ENCODE data around the gene SLC30A4.
"Not testable (repeated sequence)": the region's sequence is repeated elsewhere in the genome, so short reads cannot be mapped to it uniquely, and the experiment has no call there.

Gene SLC30A4, protein sequence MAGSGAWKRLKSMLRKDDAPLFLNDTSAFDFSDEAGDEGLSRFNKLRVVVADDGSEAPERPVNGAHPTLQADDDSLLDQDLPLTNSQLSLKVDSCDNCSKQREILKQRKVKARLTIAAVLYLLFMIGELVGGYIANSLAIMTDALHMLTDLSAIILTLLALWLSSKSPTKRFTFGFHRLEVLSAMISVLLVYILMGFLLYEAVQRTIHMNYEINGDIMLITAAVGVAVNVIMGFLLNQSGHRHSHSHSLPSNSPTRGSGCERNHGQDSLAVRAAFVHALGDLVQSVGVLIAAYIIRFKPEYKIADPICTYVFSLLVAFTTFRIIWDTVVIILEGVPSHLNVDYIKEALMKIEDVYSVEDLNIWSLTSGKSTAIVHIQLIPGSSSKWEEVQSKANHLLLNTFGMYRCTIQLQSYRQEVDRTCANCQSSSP

DNA sequence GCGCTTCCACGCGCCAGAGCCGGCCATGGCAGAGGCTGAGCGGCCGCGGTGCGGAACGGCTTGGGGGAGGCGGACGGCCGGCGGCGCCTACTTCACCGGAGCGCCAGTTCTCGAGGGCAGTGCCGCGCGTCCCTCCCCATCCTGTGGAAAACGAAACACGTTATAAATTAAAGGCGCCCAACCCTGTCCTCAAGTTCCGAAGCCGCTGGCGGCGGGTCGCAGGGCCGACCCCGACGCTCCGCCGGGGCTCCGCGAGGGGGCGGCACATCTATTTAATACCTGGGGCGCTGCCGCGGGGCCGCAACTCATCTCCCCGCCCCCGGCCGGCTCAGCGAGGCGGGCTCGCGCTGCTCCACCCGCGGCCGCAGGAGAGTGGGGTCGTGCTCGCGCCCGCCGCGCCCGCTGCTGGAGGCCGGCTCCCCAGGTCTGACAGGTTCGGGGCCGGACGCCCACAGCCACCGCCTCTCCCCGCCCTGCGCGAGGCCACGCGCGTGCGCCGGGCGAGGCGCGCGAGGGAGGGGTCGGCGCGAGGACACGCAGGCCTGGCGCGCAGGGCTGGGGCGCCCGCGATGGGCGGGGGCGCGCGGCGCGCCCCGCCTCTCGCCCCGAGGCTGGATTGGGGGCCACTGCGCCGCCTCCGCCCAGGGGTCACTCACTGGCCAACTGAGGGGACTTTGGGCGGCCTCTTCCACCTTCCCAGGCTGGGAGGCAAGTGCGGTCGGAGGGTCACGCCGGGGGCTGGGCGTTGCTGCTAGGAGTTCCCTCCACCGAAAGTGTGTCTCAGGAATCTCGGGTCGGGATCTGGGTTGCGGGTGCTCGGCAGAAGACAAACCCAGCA lies at the start of gene SLC30A4:
Gene SLC30A4, minus strand, starts transcription at position 428 of the 838 bp plus-strand sequence. Its CDS starts 401 bp downstream, at position 27.
- DNase-seq (ENCODE audit: low read depth in 2 of 3, low spot score in 1 of 3): peak in 2 of 3 donors; percentile 21 to 44

DNA sequence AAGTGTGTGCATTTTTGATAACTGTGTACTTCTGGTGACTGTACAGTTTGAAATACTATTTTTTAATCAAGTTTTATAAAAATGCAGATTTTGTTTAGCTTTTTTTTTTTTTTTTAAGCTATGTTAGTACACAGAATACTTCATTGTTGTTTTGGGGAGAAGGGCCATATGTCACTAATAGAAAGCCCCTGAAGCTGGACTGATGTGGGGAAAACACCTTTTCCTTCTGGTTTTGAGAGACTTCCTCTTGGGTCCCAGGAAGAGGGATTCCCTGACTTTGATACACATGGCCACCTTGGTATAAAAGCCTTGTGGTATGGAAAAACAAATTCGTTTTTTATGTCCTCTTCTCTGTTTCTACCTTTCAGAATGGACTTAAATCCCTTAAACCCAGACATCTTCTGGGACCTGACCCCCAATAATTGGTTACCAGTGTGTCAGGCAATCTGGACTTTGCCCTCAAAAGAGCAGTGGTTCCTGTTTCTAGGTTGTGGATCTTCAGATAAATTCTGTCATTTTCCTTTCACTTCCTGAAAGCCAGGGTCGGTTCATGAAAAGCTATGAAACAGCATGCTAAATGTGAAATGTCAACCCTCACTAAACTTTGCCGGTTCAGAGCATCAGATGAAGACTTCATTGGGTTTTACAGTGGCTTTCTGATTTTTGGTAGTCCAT lies 33.5 kb upstream of the SLC30A4 start:
- no peak for DNase-seq (ENCODE audit: low read depth in 2 of 3, low spot score in 1 of 3)

DNA sequence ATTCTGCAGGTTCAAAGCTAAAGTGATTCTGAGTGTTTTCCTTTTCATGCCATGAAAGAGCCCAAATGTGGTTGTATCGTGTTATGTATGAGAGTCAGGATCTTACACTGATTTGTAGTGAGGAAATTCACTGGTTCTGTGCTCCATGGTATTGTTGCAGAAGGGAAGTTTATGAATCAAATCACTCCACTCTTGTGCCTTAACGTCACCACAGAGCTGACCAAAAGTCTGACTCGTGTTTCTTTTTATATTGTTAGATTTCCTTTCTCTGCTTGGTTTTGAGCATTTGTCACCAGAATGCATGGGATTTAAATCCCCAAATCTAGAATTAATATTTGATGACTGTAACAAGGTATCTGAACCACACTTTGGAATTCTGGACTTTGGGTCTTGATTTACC lies 29.1 kb upstream of the SLC30A4 start:
- no peak for DNase-seq (ENCODE audit: low read depth in 2 of 3, low spot score in 1 of 3)

GRCh38 chr15:45550436-45550835 lies 27.9 kb upstream of the SLC30A4 start:
- DNase-seq (ENCODE audit: low read depth in 2 of 3, low spot score in 1 of 3): no peak

DNA sequence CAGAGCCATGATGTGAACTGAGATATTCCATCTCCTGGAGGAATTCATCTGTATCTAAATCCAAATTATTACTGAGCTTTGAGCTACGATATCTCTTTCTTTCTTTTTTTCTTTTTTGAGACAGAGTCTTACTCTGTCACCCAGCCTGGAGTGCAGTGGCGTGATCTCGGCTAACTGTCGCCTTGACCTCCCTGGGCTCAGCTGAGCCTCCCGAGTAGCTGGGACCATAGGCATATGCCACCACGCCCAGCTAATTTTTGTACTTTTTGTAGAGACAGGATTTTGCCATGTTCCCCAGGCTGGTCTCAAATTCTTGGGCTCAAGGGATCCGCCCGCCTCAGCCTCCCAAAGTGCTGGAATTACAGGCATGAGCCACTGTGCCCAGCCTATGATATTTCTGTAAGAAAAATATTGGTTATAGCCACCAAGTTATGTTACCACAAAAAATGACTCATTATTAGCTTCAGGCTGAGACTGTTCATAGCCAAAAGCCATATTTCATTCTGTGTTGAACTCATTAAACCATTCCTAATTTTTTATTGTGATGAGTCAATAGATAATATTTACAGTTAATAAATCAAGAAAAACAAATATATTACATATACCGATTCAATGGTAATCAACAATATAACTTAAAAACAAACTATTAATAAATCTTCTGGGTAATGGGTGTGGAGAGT lies 27.1 kb upstream of the SLC30A4 start:
- DNase-seq (ENCODE audit: low read depth in 2 of 3, low spot score in 1 of 3): no peak

- DNase-seq (ENCODE audit: low read depth in 2 of 3, low spot score in 1 of 3): no peak
Observed at GRCh38 chr15:45548753-45549520, 26.4 kb upstream of the SLC30A4 start.

GRCh38 chr15:45546789-45547188 lies 24.2 kb upstream of the SLC30A4 start:
- DNase-seq (ENCODE audit: low read depth in 2 of 3, low spot score in 1 of 3): no peak

GRCh38 chr15:45544266-45545023 lies 21.9 kb upstream of the SLC30A4 start:
- DNase-seq (ENCODE audit: low read depth in 2 of 3, low spot score in 1 of 3): no peak

- DNase-seq (ENCODE audit: low read depth in 2 of 3, low spot score in 1 of 3): no peak
Observed at GRCh38 chr15:45543051-45543450, 20.5 kb upstream of the SLC30A4 start.

- no peak for DNase-seq (ENCODE audit: low read depth in 2 of 3, low spot score in 1 of 3)
Observed at GRCh38 chr15:45540531-45540930, 18.0 kb upstream of the SLC30A4 start.

- DNase-seq (ENCODE audit: low read depth in 2 of 3, low spot score in 1 of 3): no peak
Observed at GRCh38 chr15:45539680-45540079, 17.1 kb upstream of the SLC30A4 start.

GRCh38 chr15:45536934-45537333 lies 14.4 kb upstream of the SLC30A4 start:
- no peak for DNase-seq (ENCODE audit: low read depth in 2 of 3, low spot score in 1 of 3)

DNA sequence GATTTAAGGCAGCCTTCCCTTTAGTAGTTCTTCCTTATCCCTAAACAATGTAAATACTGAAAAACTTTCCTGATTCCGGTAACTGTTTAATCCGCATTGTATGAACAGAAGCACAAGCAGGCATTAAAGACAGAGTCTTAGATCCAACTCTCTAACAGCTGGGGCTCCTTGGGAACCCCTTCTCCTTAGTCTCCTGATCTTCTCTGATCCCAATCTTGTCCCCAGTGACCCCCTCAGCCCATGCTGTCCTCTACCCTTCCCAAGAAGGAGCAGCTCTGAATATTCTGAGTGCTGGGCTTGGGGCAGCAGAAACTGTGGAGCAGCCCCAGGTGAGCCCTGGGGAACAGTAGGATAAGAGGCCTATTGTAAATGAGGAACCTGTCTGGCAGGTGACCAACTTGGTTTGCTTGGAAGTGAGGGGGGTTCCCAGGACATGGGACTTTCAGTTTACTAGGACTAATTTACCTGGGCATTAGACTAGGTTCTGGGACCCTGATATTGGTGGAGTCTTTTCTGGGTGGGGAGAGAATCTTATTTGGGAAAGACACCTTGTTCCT lies 13.0 kb upstream of the SLC30A4 start:
- no peak for DNase-seq (ENCODE audit: low read depth in 2 of 3, low spot score in 1 of 3)

DNA sequence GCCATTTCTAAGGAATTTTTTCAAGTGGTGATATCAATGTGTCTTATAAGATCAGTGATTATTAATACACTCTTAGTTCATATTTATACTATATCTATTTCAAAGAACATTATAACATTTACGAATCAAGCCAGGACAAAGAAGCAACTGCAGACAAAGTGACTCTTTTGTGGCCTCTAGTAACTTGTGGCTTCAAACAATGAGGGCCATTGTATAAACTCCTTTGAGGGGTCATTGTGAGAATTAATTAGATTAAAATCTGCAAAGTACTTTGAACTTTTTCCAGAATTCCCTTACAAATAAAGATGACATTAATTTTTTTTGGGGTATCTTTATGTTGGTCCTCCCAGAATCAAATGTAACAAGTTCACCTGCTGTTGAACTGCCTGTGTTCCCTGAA lies 12.3 kb upstream of the SLC30A4 start:
- DNase-seq (ENCODE audit: low read depth in 2 of 3, low spot score in 1 of 3): no peak

- not testable (repeated sequence) for DNase-seq (ENCODE audit: low read depth in 2 of 3, low spot score in 1 of 3)
Observed at GRCh38 chr15:45532892-45533291, 10.3 kb upstream of the SLC30A4 start.

DNA sequence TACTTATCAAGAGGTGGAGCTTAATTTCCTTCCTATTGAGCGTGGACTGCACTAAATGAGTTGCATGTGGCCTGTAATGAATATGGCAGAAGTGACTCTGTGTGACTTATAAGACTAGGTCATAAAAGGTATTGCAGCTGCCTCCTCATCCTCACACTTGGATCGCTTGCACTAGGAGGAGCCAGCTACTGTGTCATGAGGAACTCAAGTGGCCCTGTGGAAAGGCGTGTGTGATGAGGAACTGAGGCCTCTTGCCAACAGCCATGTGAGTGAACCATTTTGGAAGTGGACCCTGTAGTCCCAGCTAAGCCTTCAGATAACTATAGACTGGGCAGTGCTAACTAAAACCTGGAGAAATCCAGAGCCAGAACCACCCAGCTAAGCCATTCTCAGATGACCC lies 7.1 kb upstream of the SLC30A4 start:
- no peak for DNase-seq (ENCODE audit: low read depth in 2 of 3, low spot score in 1 of 3)

GRCh38 chr15:45527086-45527485 lies 4.5 kb upstream of the SLC30A4 start:
- DNase-seq (ENCODE audit: low read depth in 2 of 3, low spot score in 1 of 3): no peak

- peak in 1 of 3 donors; percentile 5 for DNase-seq (ENCODE audit: low read depth in 2 of 3, low spot score in 1 of 3)
Observed at GRCh38 chr15:45523166-45523460, 558 bp upstream of the SLC30A4 start.

DNA sequence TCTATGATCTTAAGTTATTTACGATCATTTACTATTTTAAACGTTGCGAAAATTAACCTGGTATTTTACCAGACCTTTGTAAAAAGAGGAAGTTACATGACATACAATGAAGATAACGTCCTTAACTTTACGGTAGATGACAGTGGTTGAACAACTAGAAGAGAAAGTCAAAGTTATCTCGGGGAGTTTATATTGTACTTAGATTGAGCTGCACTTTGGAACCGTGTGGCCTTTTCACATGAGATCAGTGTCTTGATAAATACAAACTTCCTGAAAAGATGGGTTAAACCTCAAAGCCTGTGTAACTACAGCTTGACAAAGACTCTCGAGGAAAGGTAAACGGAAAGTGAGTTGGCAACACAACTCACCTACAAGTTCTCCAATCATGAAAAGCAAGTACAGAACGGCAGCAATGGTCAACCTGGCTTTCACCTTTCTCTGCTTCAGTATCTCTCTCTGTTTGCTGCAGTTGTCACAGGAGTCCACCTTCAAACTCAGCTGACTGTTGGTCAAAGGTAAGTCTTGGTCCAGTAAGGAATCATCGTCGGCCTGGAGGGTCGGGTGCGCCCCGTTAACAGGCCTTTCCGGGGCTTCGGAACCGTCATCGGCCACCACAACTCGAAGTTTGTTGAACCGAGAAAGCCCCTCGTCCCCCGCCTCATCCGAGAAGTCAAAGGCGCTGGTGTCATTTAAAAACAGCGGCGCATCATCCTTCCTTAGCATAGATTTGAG lies 793 bp downstream of the SLC30A4 start:
- DNase-seq (ENCODE audit: low read depth in 2 of 3, low spot score in 1 of 3): peak in 1 of 3 donors; percentile 4
